IMR-90 (cell line): ENCODE data around the gene FGGY. TPM values are rescaled to one million over a fixed set of nuclear protein-coding genes. Genes with fewer than 3 reads are reported as not detected.

Source experiments
- ATAC-seq: fragments of 200-7000 bp; cut with Tn5 transposase; 2 replicates; pipeline ENCODE4 v1.9.1; 2020; ENCODE audit warnings: low read depth, mild to moderate bottlenecking, moderate library complexity
- BruUV-seq: library from RNA; stranded (reverse); fragments of 400-500 nt; replicated peaks from 2 replicates; lab custom pipeline; 2021; lab: Mats Ljungman, UMichigan
- CTCF ChIA-PET: fragments of 300-600 bp; formaldehyde crosslinking; extraction: SDS; loops from one replicate; lab custom pipeline; 2021; ENCODE audit warnings: antibody characterized with exemption; lab: Yijun Ruan, JAX
- POLR2A ChIA-PET: fragments of 300-600 bp; sonication (Branson Sonifier 250); formaldehyde crosslinking; loops from one replicate; lab custom pipeline; 2022; ENCODE audit warnings: antibody characterized with exemption; ENCODE audit not compliant: unreplicated experiment; lab: Charles Lee
- DNase-seq: peaks from one replicate; pipeline ENCODE4 v3.0.0; 2013
- H2AFZ ChIP-seq: replicated peaks from 2 replicates; pipeline ENCODE3; 2013; ENCODE audit warnings: low read length, mild to moderate bottlenecking; ENCODE audit not compliant: poor library complexity
- H2AK5ac ChIP-seq: 2 replicates; pipeline ENCODE4 v1.6.1; 2013; ENCODE audit warnings: low read depth, low read length, inconsistent platforms
- H2AK9ac ChIP-seq: replicated peaks from 2 replicates; pipeline ENCODE3; 2013; ENCODE audit warnings: mild to moderate bottlenecking, low read depth, low read length, moderate library complexity; ENCODE audit not compliant: poor library complexity
- H2BK120ac ChIP-seq: 2 replicates; pipeline ENCODE4 v1.6.1; 2013; ENCODE audit warnings: low read depth, low read length, inconsistent platforms
- H2BK15ac ChIP-seq: 3 replicates; pipeline ENCODE4 v1.6.1; 2013; ENCODE audit warnings: low read depth, low read length, inconsistent platforms
- H2BK20ac ChIP-seq: 2 replicates; pipeline ENCODE4 v1.6.1; 2013; ENCODE audit warnings: low read depth, mild to moderate bottlenecking, inconsistent platforms, low read length, moderate library complexity
- H2BK5ac ChIP-seq: 2 replicates; pipeline ENCODE4 v1.6.1; 2013; ENCODE audit warnings: mild to moderate bottlenecking, low read depth, low read length, inconsistent platforms; ENCODE audit not compliant: poor library complexity, severe bottlenecking
- H3K14ac ChIP-seq: replicated peaks from 2 replicates; pipeline ENCODE4 v1.6.1; 2013; ENCODE audit warnings: low read depth, low read length, inconsistent platforms
- H3K18ac ChIP-seq: 2 replicates; pipeline ENCODE4 v1.6.1; 2013; ENCODE audit warnings: low read depth, low read length, control low read depth
- H3K23ac ChIP-seq: 2 replicates; pipeline ENCODE4 v1.6.1; 2013; ENCODE audit warnings: low read depth, low read length, inconsistent platforms
- H3K27ac ChIP-seq: 2 replicates; pipeline ENCODE4 v1.5.1; 2013; ENCODE audit warnings: mild to moderate bottlenecking, control low read depth, low read length; ENCODE audit not compliant: insufficient read depth
- H3K27me3 ChIP-seq: 2 replicates; pipeline ENCODE4 v1.6.1; 2013; ENCODE audit warnings: low read length; ENCODE audit not compliant: control insufficient read depth, insufficient read depth
- H3K36me3 ChIP-seq: 2 replicates; pipeline ENCODE4 v1.6.1; 2013; ENCODE audit warnings: low read length, mixed read lengths; ENCODE audit not compliant: control insufficient read depth, insufficient read depth
- H3K4ac ChIP-seq: 2 replicates; pipeline ENCODE4 v1.6.1; 2013; ENCODE audit warnings: low read depth, low read length, inconsistent platforms
- H3K4me1 ChIP-seq: 2 replicates; pipeline ENCODE4 v1.6.1; 2013; ENCODE audit warnings: low read length, mixed read lengths; ENCODE audit not compliant: control insufficient read depth, insufficient read depth
- H3K4me2 ChIP-seq: 2 replicates; pipeline ENCODE4 v1.6.1; 2013; ENCODE audit warnings: low read depth, mild to moderate bottlenecking, control low read depth, low read length, moderate library complexity
- H3K4me3 ChIP-seq: 2 replicates; pipeline ENCODE4 v1.5.1; 2013; ENCODE audit warnings: low read depth, mild to moderate bottlenecking, control low read depth, low read length, moderate library complexity; ENCODE audit not compliant: insufficient read depth
- H3K56ac ChIP-seq: 2 replicates; pipeline ENCODE4 v1.6.1; 2013; ENCODE audit warnings: low read length, inconsistent platforms; ENCODE audit not compliant: insufficient read depth; ENCODE audit errors: extremely low read depth
- H3K79me1 ChIP-seq, 2 experiments: 2 replicates each; pipeline ENCODE4 v1.6.1; 2013; ENCODE audit warnings: low read length in 2 of 2, inconsistent platforms in 1 of 2, low read depth in 1 of 2
- H3K9ac ChIP-seq: 2 replicates; pipeline ENCODE4 v1.6.1; 2013; ENCODE audit warnings: low read depth, low read length, control low read depth
- H3K9me1 ChIP-seq: 2 replicates; pipeline ENCODE4 v1.6.1; 2013; ENCODE audit warnings: low read length, inconsistent platforms; ENCODE audit not compliant: insufficient read depth
- H3K9me3 ChIP-seq: 2 replicates; pipeline ENCODE4 v1.6.1; 2013; ENCODE audit warnings: low read length; ENCODE audit not compliant: control insufficient read depth, insufficient read depth
- H4K20me1 ChIP-seq: 2 replicates; pipeline ENCODE4 v1.6.1; 2013; ENCODE audit warnings: low read length, inconsistent platforms; ENCODE audit not compliant: insufficient read depth
- H4K5ac ChIP-seq: 2 replicates; pipeline ENCODE4 v1.6.1; 2013; ENCODE audit warnings: mild to moderate bottlenecking, low read depth, low read length, control low read depth
- H4K8ac ChIP-seq, 2 experiments: 2 replicates each; pipeline ENCODE4 v1.6.1; 2013; ENCODE audit warnings: low read depth in 2 of 2, low read length in 2 of 2, control low read depth in 1 of 2, inconsistent platforms in 1 of 2
- H4K91ac ChIP-seq: 2 replicates; pipeline ENCODE4 v1.6.1; 2013; ENCODE audit warnings: low read depth, low read length, inconsistent platforms; ENCODE audit not compliant: insufficient read depth
- BHLHE40 ChIP-seq: fragments of 150-350 bp; IDR thresholded peaks from 2 replicates; pipeline ENCODE4 v1.6.1; 2016; ENCODE audit warnings: mild to moderate bottlenecking, low read depth, low read length
- CEBPB ChIP-seq: IDR thresholded peaks from 2 replicates; pipeline ENCODE4 v1.6.1; 2012; ENCODE audit warnings: low read depth, low read length, improper control_type of control experiment
- CHD1 ChIP-seq: IDR thresholded peaks from 2 replicates; pipeline ENCODE4 v1.6.1; 2012; ENCODE audit warnings: low read depth, low read length, improper control_type of control experiment
- FOS ChIP-seq: fragments of 150-350 bp; IDR thresholded peaks from 2 replicates; pipeline ENCODE4 v1.6.1; 2016; ENCODE audit warnings: low read depth, low read length
- MAZ ChIP-seq: IDR thresholded peaks from 2 replicates; pipeline ENCODE4 v1.6.1; 2012; ENCODE audit warnings: low read depth, mild to moderate bottlenecking, low read length, improper control_type of control experiment, moderate library complexity, borderline replicate concordance
- NFE2L2 ChIP-seq: fragments of 150-350 bp; IDR thresholded peaks from 2 replicates; pipeline ENCODE4 v1.6.1; 2016; ENCODE audit warnings: low read depth, mild to moderate bottlenecking, low read length
- POLR2A ChIP-seq: IDR thresholded peaks from 2 replicates; pipeline ENCODE4 v1.6.1; 2012; ENCODE audit warnings: mild to moderate bottlenecking, low read depth, low read length
- RAD21 ChIP-seq: IDR thresholded peaks from 2 replicates; pipeline ENCODE4 v1.6.1; 2012; ENCODE audit warnings: low read length, improper control_type of control experiment
- RCOR1 ChIP-seq: IDR thresholded peaks from 2 replicates; pipeline ENCODE4 v1.6.1; 2012; ENCODE audit warnings: mild to moderate bottlenecking, low read length, improper control_type of control experiment; ENCODE audit not compliant: insufficient replicate concordance
- RFX5 ChIP-seq: IDR thresholded peaks from 2 replicates; pipeline ENCODE4 v1.8.0; 2012; ENCODE audit warnings: low read depth, mild to moderate bottlenecking, low read length, moderate library complexity
- SMC3 ChIP-seq: fragments of 150-350 bp; IDR thresholded peaks from 2 replicates; pipeline ENCODE4 v1.6.1; 2016; ENCODE audit warnings: low read depth, mild to moderate bottlenecking, antibody characterized with exemption, low read length, moderate library complexity
- WGBS, 2 experiments: methylation state at CpG; one replicate each; pipeline versions ENCODE4 v1.1.5 to v1.1.7; 2013; ENCODE audit warnings: missing lambda C conversion rate in 2 of 2; ENCODE audit not compliant: insufficient read length in 1 of 2; ENCODE audit errors: extremely low coverage in 2 of 2; 5-methylcytosine and 5-hydroxymethylcytosine counted together
- dilution Hi-C: fragments of 300-500 bp; cut with HindIII; formaldehyde crosslinking; loops from one replicate; pipeline ENCODE4 v1.14.3; 2018; ENCODE audit warnings: low sequenced_read_pairs; ENCODE audit not compliant: unreplicated experiment
- in situ Hi-C: fragments of 300-500 bp; cut with MboI; formaldehyde crosslinking; loops from 3 replicates; pipeline ENCODE4 v1.14.3; 2019; ENCODE audit warnings: low sequenced_read_pairs, inconsistent platforms, mixed read lengths
- intact Hi-C: fragments of 100-400 bp; cut with micrococcal nuclease; formaldehyde crosslinking; loops from 2 replicates; pipeline ENCODE4 v1.10.0; 2022
- polyA plus RNA-seq, 3 experiments: library from polyadenylated mRNA; depleted of rRNA; stranded (reverse); fragments of >200 nt; gene quantifications; 2 replicates each; pipeline ENCODE4 v1.2.3, GENCODE V29; 2012; ENCODE audit warnings: low replicate concordance in 1 of 3
- total RNA-seq: library from RNA; depleted of rRNA; stranded (reverse); fragments of >200 nt; gene quantifications from 2 replicates; pipeline ENCODE4 v1.2.3, GENCODE V29; 2012
- TF ChIP-seq, protein P1 (sequence below): fragments of 150-350 bp; IDR thresholded peaks from 2 replicates; pipeline ENCODE4 v1.6.1; 2017; ENCODE audit warnings: mild to moderate bottlenecking, antibody characterized with exemption, low read length, low read depth
- TF ChIP-seq, protein P2 (sequence below): fragments of 150-350 bp; IDR thresholded peaks from 2 replicates; pipeline ENCODE4 v1.6.1; 2016; ENCODE audit warnings: low read depth, mild to moderate bottlenecking, low read length, moderate library complexity, borderline replicate concordance
- TF ChIP-seq, protein P3 (sequence below): conservative IDR thresholded peaks from 2 replicates; pipeline ENCODE4 v1.5.1; 2012; ENCODE audit warnings: mild to moderate bottlenecking, low read depth, low read length, improper control_type of control experiment

Gene FGGY
- total and polyA plus RNA-seq, 2 of the 4 experiments (the other 2 are of a cell fraction), result 5.6 to 14.0 TPM

GRCh38 chr1:59597420-59598119 lies 300.7 kb downstream of the FGGY start:
- H4K20me1 ChIP-seq, result no peaks in the 10 kb centered on the region
- WGBS, 2 experiments, result no CpG with 5 or more reads among the region's 8 CpGs
- peak overlapping the region; percentile 28 for H3K18ac ChIP-seq
- H2BK15ac ChIP-seq, result peak overlapping the region; percentile 39; the same call in 1 of the 3 replicates
- dilution Hi-C loops, result no loop called here
- DNase-seq, result peak; percentile 35
- peak overlapping the region; percentile 96; the same call in 1 of the 2 replicates for H3K4ac ChIP-seq
- CTCF ChIA-PET, result no interaction called here
- no peak overlapping the region; the same call in 1 of the 2 replicates for H4K5ac ChIP-seq
- no peak overlapping the region for H2AK9ac ChIP-seq
- POLR2A ChIA-PET, result no interaction called here
- H3K9ac ChIP-seq, result no peak overlapping the region
- BruUV-seq, result no TSS peak
- peaks cover 11% of the 10 kb centered on the region for H3K9me1 ChIP-seq
- H2BK20ac ChIP-seq, result no peak overlapping the region; the same call in 1 of the 2 replicates
- peak overlapping the region; percentile 4; the same call in 1 of the 2 replicates for H3K27ac ChIP-seq
- H2AFZ ChIP-seq, result no peak overlapping the region
- no peaks in the 10 kb centered on the region for H3K27me3 ChIP-seq
- H4K91ac ChIP-seq, result no peak overlapping the region; the same call in 1 of the 2 replicates
- no peaks in the 10 kb centered on the region for H3K9me3 ChIP-seq
- H3K36me3 ChIP-seq, result no peaks in the 10 kb centered on the region
- no peak overlapping the region; the same call in 1 of the 2 replicates for H3K23ac ChIP-seq
- H2BK120ac ChIP-seq, result peak overlapping the region; percentile 56; the same call in 1 of the 2 replicates
- H3K79me1 ChIP-seq, result no peaks in the 10 kb centered on the region
- no peak for ATAC-seq
- in situ Hi-C loops, result no loop called here
- intact Hi-C loops, result loop anchor here (5.0 kb wide), 2 partner anchors 80 to 815 kb away; partner anchors contain the start of gene JUN
- 0 out of 4 replicates have a peak overlapping the region, but pooled peaks of 1 of the 2 experiments have one; percentile 36 for H4K8ac ChIP-seq
- H3K4me3 ChIP-seq, result no peak overlapping the region
- no peak overlapping the region for H2AK5ac ChIP-seq
- no peak overlapping the region for H3K56ac ChIP-seq
- no peak overlapping the region for H2BK5ac ChIP-seq
- no peak overlapping the region for H3K4me2 ChIP-seq
- TF ChIP-seq, protein P1, sequence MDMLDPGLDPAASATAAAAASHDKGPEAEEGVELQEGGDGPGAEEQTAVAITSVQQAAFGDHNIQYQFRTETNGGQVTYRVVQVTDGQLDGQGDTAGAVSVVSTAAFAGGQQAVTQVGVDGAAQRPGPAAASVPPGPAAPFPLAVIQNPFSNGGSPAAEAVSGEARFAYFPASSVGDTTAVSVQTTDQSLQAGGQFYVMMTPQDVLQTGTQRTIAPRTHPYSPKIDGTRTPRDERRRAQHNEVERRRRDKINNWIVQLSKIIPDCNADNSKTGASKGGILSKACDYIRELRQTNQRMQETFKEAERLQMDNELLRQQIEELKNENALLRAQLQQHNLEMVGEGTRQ, result no peak
- no peak for TF ChIP-seq CEBPB
- no peak for TF ChIP-seq CHD1
- no peak for TF ChIP-seq RCOR1
- TF ChIP-seq MAZ, result no peak
- TF ChIP-seq FOS, result no peak
- TF ChIP-seq, protein P2, sequence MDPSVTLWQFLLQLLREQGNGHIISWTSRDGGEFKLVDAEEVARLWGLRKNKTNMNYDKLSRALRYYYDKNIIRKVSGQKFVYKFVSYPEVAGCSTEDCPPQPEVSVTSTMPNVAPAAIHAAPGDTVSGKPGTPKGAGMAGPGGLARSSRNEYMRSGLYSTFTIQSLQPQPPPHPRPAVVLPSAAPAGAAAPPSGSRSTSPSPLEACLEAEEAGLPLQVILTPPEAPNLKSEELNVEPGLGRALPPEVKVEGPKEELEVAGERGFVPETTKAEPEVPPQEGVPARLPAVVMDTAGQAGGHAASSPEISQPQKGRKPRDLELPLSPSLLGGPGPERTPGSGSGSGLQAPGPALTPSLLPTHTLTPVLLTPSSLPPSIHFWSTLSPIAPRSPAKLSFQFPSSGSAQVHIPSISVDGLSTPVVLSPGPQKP, result no peak
- TF ChIP-seq SMC3, result no peak
- TF ChIP-seq POLR2A, result no peak
- no peak for TF ChIP-seq RAD21
- TF ChIP-seq RFX5, result no peak
- no peak for TF ChIP-seq NFE2L2
- TF ChIP-seq, protein P3, sequence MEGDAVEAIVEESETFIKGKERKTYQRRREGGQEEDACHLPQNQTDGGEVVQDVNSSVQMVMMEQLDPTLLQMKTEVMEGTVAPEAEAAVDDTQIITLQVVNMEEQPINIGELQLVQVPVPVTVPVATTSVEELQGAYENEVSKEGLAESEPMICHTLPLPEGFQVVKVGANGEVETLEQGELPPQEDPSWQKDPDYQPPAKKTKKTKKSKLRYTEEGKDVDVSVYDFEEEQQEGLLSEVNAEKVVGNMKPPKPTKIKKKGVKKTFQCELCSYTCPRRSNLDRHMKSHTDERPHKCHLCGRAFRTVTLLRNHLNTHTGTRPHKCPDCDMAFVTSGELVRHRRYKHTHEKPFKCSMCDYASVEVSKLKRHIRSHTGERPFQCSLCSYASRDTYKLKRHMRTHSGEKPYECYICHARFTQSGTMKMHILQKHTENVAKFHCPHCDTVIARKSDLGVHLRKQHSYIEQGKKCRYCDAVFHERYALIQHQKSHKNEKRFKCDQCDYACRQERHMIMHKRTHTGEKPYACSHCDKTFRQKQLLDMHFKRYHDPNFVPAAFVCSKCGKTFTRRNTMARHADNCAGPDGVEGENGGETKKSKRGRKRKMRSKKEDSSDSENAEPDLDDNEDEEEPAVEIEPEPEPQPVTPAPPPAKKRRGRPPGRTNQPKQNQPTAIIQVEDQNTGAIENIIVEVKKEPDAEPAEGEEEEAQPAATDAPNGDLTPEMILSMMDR, result no peak
- TF ChIP-seq BHLHE40, result no peak
- H3K4me1 ChIP-seq, result peaks cover 19% of the 10 kb centered on the region
- no peak overlapping the region for H3K14ac ChIP-seq
